GM18520 (cell line): Measurements from ENCODE around the gene TIMP4.

Experiments used
- ATAC-seq: cut with Tn5 transposase; IDR thresholded peaks from one replicate; pipeline ENCODE4 v1.9.1; 2021; ENCODE audit not compliant: unreplicated experiment

Gene TIMP4

GRCh38 chr3:12186046-12186445 lies 27.3 kb upstream of the TIMP4 start:
- no peak for ATAC-seq

- ATAC-seq = no peak
These were observed 26.5 kb upstream of the TIMP4 start for GRCh38 chr3:12185172-12185710.

GRCh38 chr3:12184541-12184940 lies 25.8 kb upstream of the TIMP4 start:
- ATAC-seq = no peak

GRCh38 chr3:12182687-12183441 lies 24.2 kb upstream of the TIMP4 start:
- no peak for ATAC-seq

GRCh38 chr3:12181806-12182205 lies 23.1 kb upstream of the TIMP4 start:
- ATAC-seq = no peak

GRCh38 chr3:12181301-12181700 lies 22.6 kb upstream of the TIMP4 start:
- ATAC-seq = no peak

- ATAC-seq = no peak
These were observed 21.9 kb upstream of the TIMP4 start for GRCh38 chr3:12180631-12181030.

- ATAC-seq = no peak
These were observed 21.5 kb upstream of the TIMP4 start for GRCh38 chr3:12180218-12180617.

GRCh38 chr3:12179441-12179840 lies 20.7 kb upstream of the TIMP4 start:
- ATAC-seq = no peak

- no peak for ATAC-seq
These were observed 19.5 kb upstream of the TIMP4 start for GRCh38 chr3:12178091-12178820.

- no peak for ATAC-seq
These were observed 18.4 kb upstream of the TIMP4 start for GRCh38 chr3:12177126-12177525.

- ATAC-seq = no peak
These were observed 17.2 kb upstream of the TIMP4 start for GRCh38 chr3:12175844-12176453.

- ATAC-seq = no peak
These were observed 16.5 kb upstream of the TIMP4 start for GRCh38 chr3:12175137-12175593.

GRCh38 chr3:12170207-12170606 lies 11.5 kb upstream of the TIMP4 start:
- ATAC-seq = no peak

GRCh38 chr3:12165909-12166308 lies 7.2 kb upstream of the TIMP4 start:
- ATAC-seq = no peak

GRCh38 chr3:12159227-12159601 lies 502 bp upstream of the TIMP4 start:
- no peak for ATAC-seq

- no peak for ATAC-seq
These were observed 1.7 kb downstream of the TIMP4 start for GRCh38 chr3:12157026-12157425.

GRCh38 chr3:12155828-12156227 lies 2.9 kb downstream of the TIMP4 start:
- no peak for ATAC-seq

- no peak for ATAC-seq
These were observed 3.4 kb downstream of the TIMP4 start for GRCh38 chr3:12155264-12155663.

GRCh38 chr3:12154151-12154550 lies 4.6 kb downstream of the TIMP4 start:
- ATAC-seq = no peak

GRCh38 chr3:12150112-12150511 lies 8.6 kb downstream of the TIMP4 start:
- no peak for ATAC-seq

GRCh38 chr3:12149029-12149428 lies 9.7 kb downstream of the TIMP4 start:
- no peak for ATAC-seq
